HepG2 (cell line): ENCODE measurements around the gene SHE. TPM values are rescaled to one million over a fixed set of nuclear protein-coding genes. Genes with fewer than 3 reads are reported as not detected.
A peak's percentile ranks its signal among the peaks of the same experiment; 100 is the strongest.

Experiments
- AHR ChIP-seq: IDR thresholded peaks from 2 replicates; pipeline ENCODE4 v1.6.1; 2018; ENCODE audit warnings: missing genetic modification reagents, missing compliant biosample characterization
- DDIT3 ChIP-seq: sonication (generic); formaldehyde crosslinking; IDR thresholded peaks from 2 replicates; pipeline ENCODE4 v1.4.0; 2020; ENCODE audit warnings: mild to moderate bottlenecking, missing genetic modification reagents
- DMAP1 ChIP-seq: IDR thresholded peaks from 2 replicates; pipeline ENCODE4 v1.6.1; 2016
- FOSL2 ChIP-seq: sonication (generic); formaldehyde crosslinking; IDR thresholded peaks from 2 replicates; pipeline ENCODE4 v1.4.0; 2020; ENCODE audit warnings: missing genetic modification reagents
- FOXO4 ChIP-seq: sonication (generic); formaldehyde crosslinking; conservative IDR thresholded peaks from 2 replicates; pipeline ENCODE4 v1.8.1; 2023; ENCODE audit warnings: missing genetic modification reagents
- HNF4A ChIP-seq: sonication (generic); formaldehyde crosslinking; IDR thresholded peaks from 2 replicates; pipeline ENCODE4 v1.4.0; 2020; ENCODE audit warnings: missing genetic modification reagents
- KLF9 ChIP-seq: IDR thresholded peaks from 2 replicates; pipeline ENCODE4 v1.6.1; 2016; ENCODE audit warnings: low read depth
- MAF1 ChIP-seq: sonication (generic); formaldehyde crosslinking; IDR thresholded peaks from 2 replicates; pipeline ENCODE4 v1.5.0; 2020; ENCODE audit warnings: missing genetic modification reagents, borderline replicate concordance
- MIER3 ChIP-seq: IDR thresholded peaks from 2 replicates; pipeline ENCODE4 v1.6.1; 2016; ENCODE audit warnings: missing compliant biosample characterization, borderline replicate concordance
- NAIF1 ChIP-seq: sonication (generic); formaldehyde crosslinking; IDR thresholded peaks from 2 replicates; pipeline ENCODE4 v1.5.0; 2020; ENCODE audit warnings: mild to moderate bottlenecking, missing genetic modification reagents, borderline replicate concordance
- NCOR1 ChIP-seq: fragments of 200-600 bp; sonication (generic); IDR thresholded peaks from 2 replicates; pipeline ENCODE4 v1.7.0; 2017; ENCODE audit warnings: antibody characterized with exemption, low read length, borderline replicate concordance
- NR2C2 ChIP-seq: sonication (generic); formaldehyde crosslinking; IDR thresholded peaks from 2 replicates; pipeline ENCODE4 v1.4.0; 2020; ENCODE audit warnings: missing genetic modification reagents, mild to moderate bottlenecking, moderate library complexity, borderline replicate concordance
- POLR2AphosphoS5 ChIP-seq: IDR thresholded peaks from 2 replicates; pipeline ENCODE4 v1.6.1; 2012; ENCODE audit warnings: low read depth, low read length
- SIN3B ChIP-seq: fragments of 150-350 bp; IDR thresholded peaks from 2 replicates; pipeline ENCODE4 v1.6.1; 2014; ENCODE audit warnings: low read length
- SMYD3 ChIP-seq: sonication (generic); formaldehyde crosslinking; IDR thresholded peaks from 2 replicates; pipeline ENCODE4 v1.8.1; 2023; ENCODE audit warnings: mild to moderate bottlenecking, missing genetic modification reagents
- ZMYM3 ChIP-seq: sonication (generic); formaldehyde crosslinking; IDR thresholded peaks from 2 replicates; pipeline ENCODE4 v1.5.1; 2020; ENCODE audit warnings: mild to moderate bottlenecking, missing genetic modification reagents
- ZNF101 ChIP-seq: sonication (generic); formaldehyde crosslinking; IDR thresholded peaks from 2 replicates; pipeline ENCODE4 v1.4.0; 2020; ENCODE audit warnings: mild to moderate bottlenecking, low read depth, missing genetic modification reagents, borderline replicate concordance
- ZNF430 ChIP-seq: sonication (generic); formaldehyde crosslinking; IDR thresholded peaks from 2 replicates; pipeline ENCODE4 v1.9.0; 2021; ENCODE audit warnings: mild to moderate bottlenecking, missing genetic modification reagents
- ZNF432 ChIP-seq: sonication (generic); formaldehyde crosslinking; IDR thresholded peaks from 2 replicates; pipeline ENCODE4 v1.5.0; 2020; ENCODE audit warnings: missing genetic modification reagents, mild to moderate bottlenecking, borderline replicate concordance
- ZNF589 ChIP-seq: sonication (generic); formaldehyde crosslinking; conservative IDR thresholded peaks from 2 replicates; pipeline ENCODE4 v1.8.0; 2022; ENCODE audit warnings: mild to moderate bottlenecking, moderate library complexity, missing genetic modification reagents
- ZNF747 ChIP-seq: sonication (generic); formaldehyde crosslinking; IDR thresholded peaks from 2 replicates; pipeline ENCODE4 v1.8.1; 2023; ENCODE audit warnings: missing genetic modification reagents, mild to moderate bottlenecking, borderline replicate concordance
- ZXDC ChIP-seq: sonication (generic); formaldehyde crosslinking; IDR thresholded peaks from 2 replicates; pipeline ENCODE4 v1.5.0; 2020; ENCODE audit warnings: mild to moderate bottlenecking, missing genetic modification reagents
- polyA plus RNA-seq, 8 experiments: library from polyadenylated mRNA; depleted of rRNA in 3 of 8; stranded (reverse) in 7 of 8; unstranded in 1 of 8; fragments of >200 nt; fragmentation: Illumina TruSeq in 4 of 8; extraction: Trizol in 4 of 8; gene quantifications; 2 replicates each; pipeline versions ENCODE4 v1.2.1 to v1.2.3, GENCODE V29; 2011 to 2016; ENCODE audit warnings: low read depth in 4 of 8, missing spikeins in 1 of 8, mixed read lengths in 1 of 8; ENCODE audit not compliant: insufficient read depth in 1 of 8
- total RNA-seq, 5 experiments: library from RNA; depleted of rRNA; stranded (reverse); fragments of >200 nt; fragmentation: Illumina TruSeq; extraction: Trizol; gene quantifications; 2 replicates each; pipeline ENCODE4 v1.2.3, GENCODE V29; 2016; ENCODE audit warnings: low read depth in 1 of 5
- TF ChIP-seq, protein P1 (sequence below): sonication (generic); formaldehyde crosslinking; IDR thresholded peaks from 2 replicates; pipeline ENCODE4 v1.4.0; 2020; ENCODE audit warnings: missing genetic modification reagents

Gene SHE
- total and polyA plus RNA-seq, 2 of the 13 experiments (the other 11 are each of a cell fraction or from before 2014, with no cell fraction given): not detected

DNA sequence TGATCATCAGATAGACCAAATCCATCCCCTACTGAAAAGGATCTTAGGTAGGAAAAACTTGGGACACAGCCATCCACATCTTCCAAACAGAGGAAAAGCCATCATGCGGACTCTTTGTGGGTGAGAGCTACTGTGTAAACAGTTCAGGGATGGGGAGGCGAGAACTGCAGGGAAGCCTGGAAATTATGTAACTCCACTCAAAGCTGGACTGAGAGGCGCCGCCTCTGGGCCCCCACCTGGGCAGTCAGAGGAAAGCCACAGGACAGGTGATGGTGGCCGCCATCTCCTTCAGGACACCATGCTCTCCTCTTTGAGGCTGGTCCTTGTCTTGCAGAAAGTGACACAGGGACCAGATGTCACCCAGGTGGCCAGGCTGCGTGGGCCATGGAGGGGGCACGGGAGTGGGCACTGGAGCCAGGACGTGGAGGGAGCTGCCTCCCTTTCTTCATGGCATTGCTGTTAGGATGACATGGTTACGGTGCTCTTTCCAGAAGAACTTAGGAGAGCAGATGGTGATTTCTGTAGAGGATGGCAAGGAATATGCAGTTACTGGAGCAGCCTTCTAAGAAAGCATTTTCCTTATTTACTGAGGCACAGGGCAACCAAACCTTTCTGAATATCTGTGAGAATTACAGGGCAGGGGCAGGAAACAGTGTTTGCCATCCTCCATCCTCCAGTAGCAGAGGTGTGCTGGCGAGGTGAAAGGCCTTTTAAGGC lies 32.2 kb downstream of the SHE start (continued):
- TF ChIP-seq ZXDC (CRISPR knock-in tag): no peak
- TF ChIP-seq MIER3 (CRISPR knock-in tag): peak; percentile 58; the same call in 1 of the 2 replicates
- no peak for TF ChIP-seq HNF4A (CRISPR knock-in tag)
- no peak for TF ChIP-seq MAF1 (CRISPR knock-in tag)
- no peak for TF ChIP-seq ZNF432 (CRISPR knock-in tag)
- no peak for TF ChIP-seq ZNF747 (CRISPR knock-in tag)
- no peak for TF ChIP-seq ZMYM3
- peak; percentile 40; the same call in 1 of the 2 replicates for TF ChIP-seq FOSL2 (CRISPR knock-in tag)
- no peak for TF ChIP-seq KLF9 (CRISPR knock-in tag)
- 0 out of 2 replicates have a peak, but pooled peaks have one; percentile 42 for TF ChIP-seq DMAP1 (CRISPR knock-in tag)
- TF ChIP-seq AHR (CRISPR knock-in tag): no peak
- TF ChIP-seq ZNF430 (CRISPR knock-in tag): no peak
- TF ChIP-seq SIN3B: no peak
- TF ChIP-seq, protein P1, sequence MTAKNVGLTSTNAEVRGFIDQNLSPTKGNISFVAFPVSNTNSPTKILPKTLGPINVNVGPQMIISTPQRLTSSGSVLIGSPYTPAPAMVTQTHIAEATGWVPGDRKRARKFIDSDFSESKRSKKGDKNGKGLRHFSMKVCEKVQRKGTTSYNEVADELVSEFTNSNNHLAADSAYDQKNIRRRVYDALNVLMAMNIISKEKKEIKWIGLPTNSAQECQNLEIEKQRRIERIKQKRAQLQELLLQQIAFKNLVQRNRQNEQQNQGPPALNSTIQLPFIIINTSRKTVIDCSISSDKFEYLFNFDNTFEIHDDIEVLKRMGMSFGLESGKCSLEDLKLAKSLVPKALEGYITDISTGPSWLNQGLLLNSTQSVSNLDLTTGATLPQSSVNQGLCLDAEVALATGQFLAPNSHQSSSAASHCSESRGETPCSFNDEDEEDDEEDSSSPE (CRISPR knock-in tag): no peak
- no peak for TF ChIP-seq NCOR1
- no peak for TF ChIP-seq NAIF1
- TF ChIP-seq ZNF101: no peak
- no peak for TF ChIP-seq DDIT3 (CRISPR knock-in tag)
- TF ChIP-seq POLR2AphosphoS5: no peak
- TF ChIP-seq ZNF589 (CRISPR knock-in tag): no peak
- no peak for TF ChIP-seq SMYD3
- no peak for TF ChIP-seq NR2C2
- TF ChIP-seq FOXO4 (CRISPR knock-in tag): no peak
